Endodermal cell (in vitro differentiated cells): Measurements from ENCODE around the gene COL4A1. TPM values are rescaled to one million over a fixed set of nuclear protein-coding genes. Genes with fewer than 3 reads are reported as not detected.

Experiments used
- DNase-seq: peaks from one replicate; pipeline ENCODE4 v3.0.0-alpha.2; 2017
- H3K27ac ChIP-seq: 2 replicates; pipeline ENCODE4 v1.5.1; 2013; ENCODE audit warnings: mild to moderate bottlenecking, low read depth, low read length, moderate library complexity
- H3K27me3 ChIP-seq: 2 replicates; pipeline ENCODE4 v1.6.1; 2013; ENCODE audit warnings: mild to moderate bottlenecking, low read length, moderate library complexity; ENCODE audit not compliant: insufficient read depth, control insufficient read depth, poor library complexity, severe bottlenecking
- H3K36me3 ChIP-seq: 2 replicates; pipeline ENCODE4 v1.7.0; 2013; ENCODE audit warnings: mild to moderate bottlenecking, low read length, moderate library complexity; ENCODE audit not compliant: control insufficient read depth, insufficient read depth
- H3K4me1 ChIP-seq: one replicate; pipeline ENCODE4 v1.7.0; 2013; ENCODE audit warnings: low read length; ENCODE audit not compliant: control insufficient read depth, insufficient read depth
- H3K4me3 ChIP-seq: 2 replicates; pipeline ENCODE4 v1.5.1; 2013; ENCODE audit warnings: mild to moderate bottlenecking, low read length, moderate library complexity
- H3K9ac ChIP-seq: 2 replicates; pipeline ENCODE4 v1.6.1; 2013; ENCODE audit warnings: mild to moderate bottlenecking, low read length, moderate library complexity; ENCODE audit not compliant: poor library complexity, severe bottlenecking; ENCODE audit errors: extremely low read depth
- H3K9me3 ChIP-seq: 2 replicates; pipeline ENCODE4 v1.6.1; 2013; ENCODE audit warnings: mild to moderate bottlenecking, low read length, moderate library complexity; ENCODE audit not compliant: control insufficient read depth
- H3K27ac Mint-ChIP-seq: 2 replicates; pipeline ENCODE4 v1.8.0; 2020; ENCODE audit warnings: mixed read lengths
- H3K27me3 Mint-ChIP-seq: 2 replicates; pipeline ENCODE4 v1.8.0; 2021; ENCODE audit warnings: mild to moderate bottlenecking, mixed read lengths; ENCODE audit not compliant: insufficient read depth
- H3K36me3 Mint-ChIP-seq: 2 replicates; pipeline ENCODE4 v1.8.0; 2020; ENCODE audit warnings: low read depth, mixed read lengths
- H3K4me1 Mint-ChIP-seq: 2 replicates; pipeline ENCODE4 v1.8.0; 2020; ENCODE audit warnings: mixed read lengths
- H3K4me3 Mint-ChIP-seq: 2 replicates; pipeline ENCODE4 v1.8.0; 2020; ENCODE audit warnings: mild to moderate bottlenecking, moderate library complexity, mixed read lengths
- H3K9me3 Mint-ChIP-seq: 2 replicates; pipeline ENCODE4 v1.8.0; 2020; ENCODE audit warnings: mild to moderate bottlenecking, mixed read lengths
- WGBS, 2 experiments: methylation state at CpG; one replicate each; pipeline versions ENCODE4 v1.1.5 to v1.1.7; 2013; ENCODE audit warnings: missing lambda C conversion rate in 2 of 2, mixed read lengths in 1 of 2; ENCODE audit not compliant: insufficient coverage in 1 of 2, insufficient read length in 1 of 2; 5-methylcytosine and 5-hydroxymethylcytosine counted together
- total RNA-seq, 2 donors: library from RNA; stranded (reverse); fragmentation: NEBNext Ultra II Directional in 1 of 2; extraction: Animal tissue kit (Norgen Biotek cat#: 25700) in 1 of 2; gene quantifications; 2 replicates in 1 of 2; 3 replicates in 1 of 2; pipeline ENCODE4 v1.2.1, GENCODE V29; 2021
- TF ChIP-seq, protein P1 (sequence below): fragments of 200-600 bp; sonication (generic); conservative IDR thresholded peaks from 2 replicates; pipeline ENCODE4 v1.5.0; 2021; ENCODE audit warnings: antibody characterized with exemption, mild to moderate bottlenecking

Gene COL4A1
- total RNA-seq, 2 donors from 2014 or later, result 702 to 764 TPM

GRCh38 chr13:110290826-110291225 lies 16.1 kb downstream of the COL4A1 start:
- DNase-seq, result no peak
- no peak overlapping the region for H3K27ac ChIP-seq
- no peaks in the 10 kb centered on the region for H3K27me3 ChIP-seq
- H3K4me3 ChIP-seq, result no peak overlapping the region
- H3K36me3 ChIP-seq, result peaks cover 94% of the 10 kb centered on the region
- Mint-ChIP-seq H3K4me1 (peaks cover 17% of the 10 kb centered on the region), H3K36me3 (peaks cover 86% of the 10 kb centered on the region), H3K27me3 (no peaks in the 10 kb centered on the region), H3K4me3 (no peak overlapping the region), H3K9me3 (peaks cover 6% of the 10 kb centered on the region), H3K27ac (no peak overlapping the region)
- peaks cover 3% of the 10 kb centered on the region for H3K4me1 ChIP-seq
- TF ChIP-seq, protein P1, sequence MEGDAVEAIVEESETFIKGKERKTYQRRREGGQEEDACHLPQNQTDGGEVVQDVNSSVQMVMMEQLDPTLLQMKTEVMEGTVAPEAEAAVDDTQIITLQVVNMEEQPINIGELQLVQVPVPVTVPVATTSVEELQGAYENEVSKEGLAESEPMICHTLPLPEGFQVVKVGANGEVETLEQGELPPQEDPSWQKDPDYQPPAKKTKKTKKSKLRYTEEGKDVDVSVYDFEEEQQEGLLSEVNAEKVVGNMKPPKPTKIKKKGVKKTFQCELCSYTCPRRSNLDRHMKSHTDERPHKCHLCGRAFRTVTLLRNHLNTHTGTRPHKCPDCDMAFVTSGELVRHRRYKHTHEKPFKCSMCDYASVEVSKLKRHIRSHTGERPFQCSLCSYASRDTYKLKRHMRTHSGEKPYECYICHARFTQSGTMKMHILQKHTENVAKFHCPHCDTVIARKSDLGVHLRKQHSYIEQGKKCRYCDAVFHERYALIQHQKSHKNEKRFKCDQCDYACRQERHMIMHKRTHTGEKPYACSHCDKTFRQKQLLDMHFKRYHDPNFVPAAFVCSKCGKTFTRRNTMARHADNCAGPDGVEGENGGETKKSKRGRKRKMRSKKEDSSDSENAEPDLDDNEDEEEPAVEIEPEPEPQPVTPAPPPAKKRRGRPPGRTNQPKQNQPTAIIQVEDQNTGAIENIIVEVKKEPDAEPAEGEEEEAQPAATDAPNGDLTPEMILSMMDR, result no peak
- H3K9ac ChIP-seq, result no peak overlapping the region
- 87 to 88% methylated on average over 13 to 15 of the region's 15 CpGs for WGBS, 2 experiments
- peaks cover 26% of the 10 kb centered on the region for H3K9me3 ChIP-seq

- H3K27ac Mint-ChIP-seq, result peak overlapping the region; percentile 72
- Histone ChIP-seq H3K36me3 (peaks cover 96% of the 10 kb centered on the region), H3K9ac (no peak overlapping the region), H3K27me3 (no peaks in the 10 kb centered on the region), H3K27ac (no peak overlapping the region), H3K4me3 (no peak overlapping the region), H3K4me1 (peaks cover 3% of the 10 kb centered on the region), H3K9me3 (peaks cover 26% of the 10 kb centered on the region)
- peak; percentile 10 for DNase-seq
- peaks cover 4% of the 10 kb centered on the region for H3K9me3 Mint-ChIP-seq
- peaks cover 14% of the 10 kb centered on the region for H3K4me1 Mint-ChIP-seq
- no peak overlapping the region for H3K4me3 Mint-ChIP-seq
- WGBS, 2 experiments, result 97 to 100% methylated on average over 10 of the region's 10 CpGs
- no peaks in the 10 kb centered on the region for H3K27me3 Mint-ChIP-seq
- TF ChIP-seq, protein P1, result no peak
- peaks cover 88% of the 10 kb centered on the region for H3K36me3 Mint-ChIP-seq
These were observed 16.8 kb downstream of the COL4A1 start for GRCh38 chr13:110290153-110290552.

DNA sequence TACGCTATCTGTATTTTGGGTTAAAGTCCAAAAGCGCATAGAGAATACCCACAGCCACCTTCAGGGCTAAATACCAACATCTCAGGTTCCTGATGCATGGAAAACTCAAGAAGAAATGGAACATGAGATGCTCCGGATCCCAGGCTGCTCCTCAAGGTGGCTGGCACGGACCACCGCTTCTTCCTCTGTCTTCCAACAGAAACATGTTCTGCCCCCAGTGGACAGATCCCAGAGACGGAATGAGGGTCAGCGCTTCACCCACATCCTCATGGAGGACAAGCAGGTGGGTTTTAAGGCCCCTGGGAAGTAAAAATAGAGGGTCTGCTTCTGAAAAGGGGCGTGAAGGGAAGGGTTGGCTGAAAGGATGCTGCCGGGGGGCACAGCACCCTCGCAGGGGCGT lies 17.3 kb downstream of the COL4A1 start:
- peaks cover 90% of the 10 kb centered on the region for H3K36me3 Mint-ChIP-seq
- no peak overlapping the region for H3K27ac ChIP-seq

More for the DNA sequence above, 17.3 kb downstream of the COL4A1 start:
- TF ChIP-seq, protein P1, result peak; percentile 31
- H3K9ac ChIP-seq, result no peak overlapping the region
- peaks cover 14% of the 10 kb centered on the region for H3K4me1 Mint-ChIP-seq
- H3K27me3 Mint-ChIP-seq, result no peaks in the 10 kb centered on the region
- H3K4me1 ChIP-seq, result peaks cover 3% of the 10 kb centered on the region
- H3K27ac Mint-ChIP-seq, result no peak overlapping the region
- no peak for DNase-seq
- H3K9me3 Mint-ChIP-seq, result peaks cover 4% of the 10 kb centered on the region
- peaks cover 96% of the 10 kb centered on the region for H3K36me3 ChIP-seq
- 96 to 99% methylated on average over 11 of the region's 11 CpGs for WGBS, 2 experiments
- no peak overlapping the region for H3K4me3 Mint-ChIP-seq
- no peak overlapping the region for H3K4me3 ChIP-seq
- H3K9me3 ChIP-seq, result peaks cover 21% of the 10 kb centered on the region
- H3K27me3 ChIP-seq, result no peaks in the 10 kb centered on the region
